Upper lobe of left lung (tissue), 4 donors: ENCODE results near the gene BCAS3.

Experiments used
- POLR2A ChIP-seq, 4 donors: fragments of 450-650 bp; IDR thresholded peaks; one replicate each; pipeline ENCODE4 v1.5.1; 2016 to 2017; ENCODE audit warnings: antibody characterized with exemption in 4 of 4, mild to moderate bottlenecking in 2 of 4
- POLR2AphosphoS5 ChIP-seq, 2 donors: sonication (generic); formaldehyde crosslinking; IDR thresholded peaks; one replicate each; pipeline ENCODE4 v1.5.1; 2017; ENCODE audit warnings: antibody characterized with exemption in 2 of 2
- TF ChIP-seq, protein P1 (sequence below), 6 experiments: fragments of 450-650 bp in 4 of 6; fragments of 200-600 bp in 2 of 6; sonication (generic) in 2 of 6; IDR thresholded peaks; one replicate each; pipeline ENCODE4 v1.5.1; 2016 to 2019; ENCODE audit warnings: antibody characterized with exemption in 6 of 6

- TF ChIP-seq POLR2AphosphoS5 (IDR thresholded peaks at IDR 0.05) (no peak), POLR2A (IDR thresholded peaks at IDR 0.05) (no peak)
- TF ChIP-seq, protein P1, sequence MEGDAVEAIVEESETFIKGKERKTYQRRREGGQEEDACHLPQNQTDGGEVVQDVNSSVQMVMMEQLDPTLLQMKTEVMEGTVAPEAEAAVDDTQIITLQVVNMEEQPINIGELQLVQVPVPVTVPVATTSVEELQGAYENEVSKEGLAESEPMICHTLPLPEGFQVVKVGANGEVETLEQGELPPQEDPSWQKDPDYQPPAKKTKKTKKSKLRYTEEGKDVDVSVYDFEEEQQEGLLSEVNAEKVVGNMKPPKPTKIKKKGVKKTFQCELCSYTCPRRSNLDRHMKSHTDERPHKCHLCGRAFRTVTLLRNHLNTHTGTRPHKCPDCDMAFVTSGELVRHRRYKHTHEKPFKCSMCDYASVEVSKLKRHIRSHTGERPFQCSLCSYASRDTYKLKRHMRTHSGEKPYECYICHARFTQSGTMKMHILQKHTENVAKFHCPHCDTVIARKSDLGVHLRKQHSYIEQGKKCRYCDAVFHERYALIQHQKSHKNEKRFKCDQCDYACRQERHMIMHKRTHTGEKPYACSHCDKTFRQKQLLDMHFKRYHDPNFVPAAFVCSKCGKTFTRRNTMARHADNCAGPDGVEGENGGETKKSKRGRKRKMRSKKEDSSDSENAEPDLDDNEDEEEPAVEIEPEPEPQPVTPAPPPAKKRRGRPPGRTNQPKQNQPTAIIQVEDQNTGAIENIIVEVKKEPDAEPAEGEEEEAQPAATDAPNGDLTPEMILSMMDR (IDR thresholded peaks at IDR 0.05), result no peak
These were observed 737.9 kb downstream of the BCAS3 start for GRCh38 chr17:61415374-61416210.
